ENCODE measurements around the gene ZKSCAN3. TPM values are rescaled to one million over a fixed set of nuclear protein-coding genes. Genes with fewer than 3 reads are reported as not detected.
"Not testable (repeated sequence)": the region's sequence is repeated elsewhere in the genome, so short reads cannot be mapped to it uniquely, and the experiment has no call there.

ZKSCAN3 gene
- total and polyA plus RNA-seq, 3 experiments from 2014 or later: 3.0 to 4.7 (median 3.2) TPM

DNA sequence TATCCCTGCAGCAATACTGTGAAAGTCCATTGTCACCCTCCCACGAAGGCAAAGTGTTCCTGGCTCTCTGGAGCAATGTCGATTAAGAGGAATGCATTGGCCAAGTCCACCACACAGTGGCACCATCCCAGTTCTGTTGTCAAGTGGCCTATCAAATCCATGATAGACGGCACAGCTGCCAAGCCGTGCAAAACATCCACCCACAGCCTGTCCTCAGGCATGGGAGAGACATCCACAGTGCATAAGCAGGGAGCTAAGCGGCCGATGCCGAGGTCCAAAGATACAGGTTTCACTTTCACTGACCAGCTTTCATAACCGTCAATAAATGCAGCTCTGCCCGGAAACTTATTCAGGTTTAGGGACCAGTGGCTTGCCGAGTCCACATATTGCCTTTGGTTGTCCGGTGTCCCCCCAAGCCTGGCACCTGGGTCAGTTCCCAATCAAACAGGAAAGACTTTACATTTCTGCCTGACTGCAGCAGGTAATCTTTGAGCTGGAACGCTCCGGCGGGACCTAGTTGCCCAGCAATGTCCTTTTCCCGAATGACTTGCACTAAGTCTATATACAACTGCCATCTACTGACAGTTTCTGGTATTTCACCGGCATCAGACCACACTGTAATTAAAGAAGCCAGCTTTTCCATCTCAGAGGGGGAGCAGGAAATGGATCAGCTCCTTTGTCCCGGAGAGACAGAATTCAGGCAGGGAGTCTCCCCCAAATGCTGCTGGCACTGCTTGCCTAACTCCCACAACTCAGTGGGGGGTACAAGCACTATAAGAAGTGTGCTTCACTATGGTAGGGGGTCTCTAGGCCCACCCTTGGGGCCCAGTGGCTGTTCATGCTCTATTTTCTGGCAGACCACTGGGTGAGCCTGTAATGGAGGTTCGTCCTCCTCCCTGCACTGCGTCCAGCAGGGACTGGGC is 6.3 kb downstream of the ZKSCAN3 start:
- POLR2A ChIA-PET: interaction anchor here (0.6 to 0.9 kb wide), 2 partner anchors 215 to 461 kb away, joined by 5 to 6 read pairs; no protein-coding TSS in a partner anchor
- Mint-ChIP-seq H3K9me3 (no peaks in the 10 kb centered on the region), H3K4me1 (peaks cover 24 to 40% (median 30%) of the 10 kb centered on the region in 3 donors), H3K27me3 (no peaks in the 10 kb centered on the region), H3K27ac (peak overlapping the region in 7 of 8 donors; percentile 51 to 95 (median 86)), H3K4me3 (peak overlapping the region; percentile 74 to 95 (median 90)), H3K36me3 (peaks cover 0 to 13% (median 3%) of the 10 kb centered on the region in 3 donors)
- Histone ChIP-seq H3K4me1 (ENCODE audit: insufficient read depth, low read length) (peaks cover 18% of the 10 kb centered on the region), H3K9me3 (ENCODE audit: low read length) (no peaks in the 10 kb centered on the region), H3K4me3 (ENCODE audit: low read length) (peak overlapping the region; percentile 75), H3K27ac (ENCODE audit: low read depth, low read length) (peak overlapping the region; percentile 49), H3K27me3 (ENCODE audit: insufficient read depth, low read length, poor library complexity, severe bottlenecking) (no peaks in the 10 kb centered on the region), H3K36me3 (ENCODE audit: insufficient read depth, low read length) (no peaks in the 10 kb centered on the region)
- CTCF ChIA-PET: interaction anchor here (0.6 to 2.5 kb wide), 37 partner anchors 9 to 1228 kb away, joined by 3 to 33 read pairs (median 4); partner anchors contain the start of genes ZKSCAN4, ZKSCAN8, ZSCAN16 and ZSCAN26
- peak; percentile 34 to 70 (median 58) for DNase-seq

DNA sequence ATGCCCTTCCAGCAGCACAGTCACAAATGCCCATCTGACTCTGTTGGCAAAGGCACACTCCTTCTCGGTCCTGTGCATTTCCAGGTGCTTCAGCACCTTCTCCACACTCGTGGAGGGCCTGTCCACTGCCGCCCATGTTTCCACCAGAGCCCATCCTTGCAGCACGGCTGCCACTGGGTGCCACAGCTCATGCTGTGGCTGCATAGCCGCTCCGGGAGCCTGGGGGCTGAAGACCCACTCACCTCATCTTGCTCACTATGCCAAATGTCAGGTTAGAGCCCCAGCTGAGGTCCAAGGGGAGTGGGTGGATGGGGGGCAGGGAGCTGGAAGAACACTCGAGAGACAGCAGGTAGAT is 6.9 kb downstream of the ZKSCAN3 start:
- H3K27ac ChIP-seq (ENCODE audit: low read depth, low read length): no peak overlapping the region
- H3K27ac Mint-ChIP-seq: peak overlapping the region in 1 of 8 donors; percentile 90
- no peaks in the 10 kb centered on the region for H3K9me3 Mint-ChIP-seq
- H3K4me3 ChIP-seq (ENCODE audit: low read length): peak overlapping the region; percentile 75
- CTCF ChIA-PET: interaction anchor here (0.6 to 2.5 kb wide), 26 partner anchors 12 to 1195 kb away, joined by 3 to 33 read pairs (median 4); partner anchors contain the start of genes ZKSCAN4, ZKSCAN8, ZSCAN26 and ZSCAN31
- no peaks in the 10 kb centered on the region for H3K36me3 ChIP-seq (ENCODE audit: insufficient read depth, low read length)
- POLR2A ChIA-PET: interaction anchor here (0.6 to 0.9 kb wide), 2 partner anchors 215 to 462 kb away, joined by 5 to 6 read pairs; no protein-coding TSS in a partner anchor
- DNase-seq: no peak
- H3K9me3 ChIP-seq (ENCODE audit: low read length): no peaks in the 10 kb centered on the region
- H3K4me1 Mint-ChIP-seq: peaks cover 17 to 33% (median 23%) of the 10 kb centered on the region in 3 donors
- peaks cover 0 to 19% (median 3%) of the 10 kb centered on the region in 3 donors for H3K36me3 Mint-ChIP-seq
- peaks cover 14% of the 10 kb centered on the region for H3K4me1 ChIP-seq (ENCODE audit: insufficient read depth, low read length)
- peak overlapping the region in 1 of 7 donors; percentile 49 for H3K4me3 Mint-ChIP-seq
- H3K27me3 ChIP-seq (ENCODE audit: insufficient read depth, low read length, poor library complexity, severe bottlenecking): no peaks in the 10 kb centered on the region
- H3K27me3 Mint-ChIP-seq: no peaks in the 10 kb centered on the region

- ChIA-PET CTCF (interaction anchor here (1.2 to 2.5 kb wide), 11 partner anchors 12 to 461 kb away, joined by 3 to 33 read pairs (median 5); partner anchors contain the start of genes ZKSCAN8 and ZSCAN26), POLR2A (interaction anchor here (0.9 kb wide), 1 partner anchor 462 kb away, joined by 5 read pairs; no protein-coding TSS in a partner anchor)
- no peak overlapping the region for H3K4me3 Mint-ChIP-seq
- Histone ChIP-seq H3K4me1 (ENCODE audit: insufficient read depth, low read length) (peaks cover 14% of the 10 kb centered on the region), H3K9me3 (ENCODE audit: low read length) (no peaks in the 10 kb centered on the region), H3K27ac (ENCODE audit: low read depth, low read length) (no peak overlapping the region), H3K4me3 (ENCODE audit: low read length) (no peak overlapping the region), H3K36me3 (ENCODE audit: insufficient read depth, low read length) (no peaks in the 10 kb centered on the region), H3K27me3 (ENCODE audit: insufficient read depth, low read length, poor library complexity, severe bottlenecking) (no peaks in the 10 kb centered on the region)
- peaks cover 0 to 22% (median 5%) of the 10 kb centered on the region in 3 donors for H3K36me3 Mint-ChIP-seq
- H3K27me3 Mint-ChIP-seq: no peaks in the 10 kb centered on the region
- peak overlapping the region in 1 of 8 donors; percentile 53 for H3K27ac Mint-ChIP-seq
- no peaks in the 10 kb centered on the region for H3K9me3 Mint-ChIP-seq
- H3K4me1 Mint-ChIP-seq: peaks cover 15 to 30% (median 19%) of the 10 kb centered on the region in 3 donors
- DNase-seq: no peak
Observed at GRCh38 chr6:28357036-28357435, 7.3 kb downstream of the ZKSCAN3 start.

- POLR2A ChIA-PET; H3K4me3 ChIP-seq (ENCODE audit: low read length); CTCF ChIA-PET; H3K4me3 Mint-ChIP-seq; H3K9me3 Mint-ChIP-seq; H3K27me3 ChIP-seq (ENCODE audit: insufficient read depth, low read length, poor library complexity, severe bottlenecking); H3K27ac ChIP-seq (ENCODE audit: low read depth, low read length); H3K9me3 ChIP-seq (ENCODE audit: low read length); DNase-seq; H3K27me3 Mint-ChIP-seq; H3K27ac Mint-ChIP-seq; H3K36me3 ChIP-seq (ENCODE audit: insufficient read depth, low read length): not testable (repeated sequence)
- Mint-ChIP-seq H3K4me1 (peaks cover 10 to 18% (median 13%) of the 10 kb centered on the region in 3 donors), H3K36me3 (peaks cover 0 to 42% (median 8%) of the 10 kb centered on the region in 3 donors)
- peaks cover 14% of the 10 kb centered on the region for H3K4me1 ChIP-seq (ENCODE audit: insufficient read depth, low read length)
Observed at GRCh38 chr6:28359562-28359961, 9.8 kb downstream of the ZKSCAN3 start.

DNA sequence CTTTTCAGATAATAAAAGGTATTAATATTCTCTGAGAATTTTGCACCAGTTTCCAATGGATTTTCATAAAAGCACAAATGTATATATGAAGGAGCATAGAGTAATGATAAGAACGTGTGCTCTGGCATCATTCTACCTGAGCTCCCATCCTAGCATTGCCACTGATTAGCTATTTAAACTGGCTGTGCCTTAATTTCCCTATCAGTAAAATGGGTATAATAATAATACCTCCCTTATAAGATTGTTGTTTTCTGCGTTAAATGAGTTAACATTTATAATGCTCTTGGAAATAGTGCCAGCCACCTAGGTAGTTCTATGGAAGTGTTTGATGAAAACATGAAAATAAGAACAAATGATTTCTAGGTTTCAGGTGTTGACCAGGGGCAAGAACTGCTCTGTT is 11.2 kb downstream of the ZKSCAN3 start:
- POLR2A ChIA-PET: no interaction called here

DNA sequence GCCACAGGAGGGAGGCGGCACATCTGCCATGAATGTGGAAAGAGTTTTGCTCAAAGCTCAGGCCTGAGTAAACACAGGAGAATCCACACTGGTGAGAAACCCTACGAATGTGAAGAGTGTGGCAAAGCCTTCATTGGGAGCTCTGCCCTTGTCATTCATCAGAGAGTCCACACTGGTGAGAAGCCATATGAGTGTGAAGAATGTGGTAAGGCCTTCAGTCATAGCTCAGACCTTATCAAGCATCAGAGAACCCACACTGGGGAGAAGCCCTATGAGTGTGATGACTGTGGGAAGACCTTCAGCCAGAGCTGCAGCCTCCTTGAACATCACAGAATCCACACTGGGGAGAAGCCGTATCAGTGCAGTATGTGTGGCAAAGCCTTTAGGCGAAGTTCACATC is 15.8 kb downstream of the ZKSCAN3 start:
- Mint-ChIP-seq H3K27ac (peak overlapping the region in 1 of 8 donors; percentile 35), H3K36me3 (peaks cover 0 to 60% (median 15%) of the 10 kb centered on the region in 3 donors)
- CTCF ChIA-PET; H3K27ac ChIP-seq (ENCODE audit: low read depth, low read length); H3K27me3 ChIP-seq (ENCODE audit: insufficient read depth, low read length, poor library complexity, severe bottlenecking); DNase-seq; H3K4me1 ChIP-seq (ENCODE audit: insufficient read depth, low read length); H3K9me3 ChIP-seq (ENCODE audit: low read length); H3K4me3 Mint-ChIP-seq; H3K9me3 Mint-ChIP-seq; H3K4me1 Mint-ChIP-seq; POLR2A ChIA-PET; H3K27me3 Mint-ChIP-seq; H3K4me3 ChIP-seq (ENCODE audit: low read length): not testable (repeated sequence)
- peaks cover 12% of the 10 kb centered on the region for H3K36me3 ChIP-seq (ENCODE audit: insufficient read depth, low read length)

More for the DNA sequence above, 11.2 kb downstream of the ZKSCAN3 start:
- DNase-seq: no peak
- H3K36me3 ChIP-seq (ENCODE audit: insufficient read depth, low read length): peaks cover 11% of the 10 kb centered on the region
- H3K4me3 ChIP-seq (ENCODE audit: low read length): no peak overlapping the region
- CTCF ChIA-PET: interaction anchor here (0.6 to 1.2 kb wide), 3 partner anchors 11 to 256 kb away, joined by 3 read pairs; no protein-coding TSS in a partner anchor
- Mint-ChIP-seq H3K27ac (no peak overlapping the region), H3K36me3 (peaks cover 0 to 53% (median 13%) of the 10 kb centered on the region in 3 donors), H3K27me3 (no peaks in the 10 kb centered on the region), H3K9me3 (no peaks in the 10 kb centered on the region), H3K4me3 (no peak overlapping the region), H3K4me1 (peaks cover 3 to 7% (median 4%) of the 10 kb centered on the region in 3 donors)
- H3K4me1 ChIP-seq (ENCODE audit: insufficient read depth, low read length): peaks cover 6% of the 10 kb centered on the region
- H3K27ac ChIP-seq (ENCODE audit: low read depth, low read length): no peak overlapping the region
- H3K9me3 ChIP-seq (ENCODE audit: low read length): no peaks in the 10 kb centered on the region
- no peaks in the 10 kb centered on the region for H3K27me3 ChIP-seq (ENCODE audit: insufficient read depth, low read length, poor library complexity, severe bottlenecking)

DNA sequence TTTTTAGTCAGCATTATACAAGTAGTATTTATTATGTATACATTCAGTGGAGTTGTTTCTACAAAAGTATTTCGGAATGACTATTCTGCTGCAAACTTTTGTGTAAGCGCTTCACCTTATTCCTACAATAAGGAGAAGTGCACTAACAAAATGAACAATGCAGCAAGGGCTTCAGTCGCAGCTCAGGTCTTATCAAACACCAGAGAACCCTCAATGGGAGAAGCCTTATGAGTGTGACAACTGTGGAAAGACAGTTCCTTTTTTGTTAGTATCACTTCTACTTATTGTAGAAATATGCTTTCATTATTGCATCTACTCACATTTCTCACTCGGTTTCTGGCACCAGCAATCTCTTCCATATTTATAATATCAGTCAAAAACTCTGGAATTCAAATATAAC is 18.8 kb downstream of the ZKSCAN3 start:
- Histone ChIP-seq H3K27me3 (ENCODE audit: insufficient read depth, low read length, poor library complexity, severe bottlenecking) (no peaks in the 10 kb centered on the region), H3K4me3 (ENCODE audit: low read length) (no peak overlapping the region), H3K9me3 (ENCODE audit: low read length) (no peaks in the 10 kb centered on the region), H3K4me1 (ENCODE audit: insufficient read depth, low read length) (no peaks in the 10 kb centered on the region), H3K36me3 (ENCODE audit: insufficient read depth, low read length) (peaks cover 12% of the 10 kb centered on the region), H3K27ac (ENCODE audit: low read depth, low read length) (no peak overlapping the region)
- CTCF ChIA-PET: no interaction called here
- H3K4me3 Mint-ChIP-seq: no peak overlapping the region
- peaks cover 0 to 39% (median 12%) of the 10 kb centered on the region in 3 donors for H3K36me3 Mint-ChIP-seq
- no peaks in the 10 kb centered on the region for H3K4me1 Mint-ChIP-seq
- DNase-seq: no peak
- POLR2A ChIA-PET: no interaction called here
- H3K9me3 Mint-ChIP-seq: no peaks in the 10 kb centered on the region
- no peaks in the 10 kb centered on the region for H3K27me3 Mint-ChIP-seq
- peak overlapping the region in 1 of 8 donors; percentile 71 for H3K27ac Mint-ChIP-seq

DNA sequence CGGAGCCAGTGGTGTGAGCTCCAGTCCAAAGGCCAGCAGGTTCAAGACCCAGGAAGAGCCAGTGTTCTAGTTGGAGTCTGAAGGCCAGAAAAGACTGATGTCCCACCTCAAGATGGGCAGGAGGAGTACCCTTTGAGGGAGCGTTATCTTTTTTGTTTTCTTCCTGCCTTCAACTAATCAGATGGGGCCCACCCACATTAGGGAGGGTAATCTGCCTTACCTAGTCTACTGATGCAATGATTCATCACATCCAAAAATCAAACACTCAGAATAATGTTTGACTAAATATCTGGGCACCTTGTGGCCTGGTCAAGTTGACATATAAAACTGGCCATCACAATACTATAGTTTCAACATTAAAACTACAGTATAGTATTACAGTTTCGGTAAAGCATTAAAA is 19.7 kb downstream of the ZKSCAN3 start:
- Histone ChIP-seq H3K27me3 (ENCODE audit: insufficient read depth, low read length, poor library complexity, severe bottlenecking) (no peaks in the 10 kb centered on the region), H3K36me3 (ENCODE audit: insufficient read depth, low read length) (peaks cover 12% of the 10 kb centered on the region), H3K27ac (ENCODE audit: low read depth, low read length) (no peak overlapping the region), H3K9me3 (ENCODE audit: low read length) (no peaks in the 10 kb centered on the region), H3K4me3 (ENCODE audit: low read length) (no peak overlapping the region), H3K4me1 (ENCODE audit: insufficient read depth, low read length) (no peaks in the 10 kb centered on the region)
- ChIA-PET CTCF (no interaction called here), POLR2A (no interaction called here)
- Mint-ChIP-seq H3K4me3 (no peak overlapping the region), H3K36me3 (peaks cover 0 to 30% (median 11%) of the 10 kb centered on the region in 3 donors), H3K27ac (peak overlapping the region in 1 of 8 donors; percentile 5), H3K27me3 (no peaks in the 10 kb centered on the region), H3K9me3 (no peaks in the 10 kb centered on the region), H3K4me1 (no peaks in the 10 kb centered on the region)
- DNase-seq: no peak
